CD4-positive, alpha-beta memory T cell (primary cell): ENCODE results near the gene RETREG1. TPM values are rescaled to one million over a fixed set of nuclear protein-coding genes. Genes with fewer than 3 reads are reported as not detected.

ENCODE experiments used
- CTCF ChIA-PET: fragments of 350-600 bp; sonication (Branson Sonifier 250); formaldehyde crosslinking; loops from one replicate; lab custom pipeline; 2021; ENCODE audit warnings: inconsistent platforms; ENCODE audit not compliant: partially characterized antibody; lab: Charles Lee
- POLR2A ChIA-PET: fragments of 350-600 bp; sonication (Branson Sonifier 250); formaldehyde crosslinking; loops from one replicate; lab custom pipeline; 2021; ENCODE audit not compliant: partially characterized antibody; lab: Charles Lee
- DNase-seq, 5 donors: peaks; one replicate each; pipeline versions ENCODE4 v3.0.0 to v3.0.0-alpha.2; 2020 to 2022; ENCODE audit warnings: mixed read lengths in 1 of 5
- H3K27ac ChIP-seq: one replicate; pipeline ENCODE4 v1.7.0; 2013; ENCODE audit warnings: low read depth, low read length
- H3K27me3 ChIP-seq: 2 replicates; pipeline ENCODE4 v1.7.0; 2013; ENCODE audit warnings: mild to moderate bottlenecking, low read length, moderate library complexity; ENCODE audit not compliant: insufficient read depth
- H3K36me3 ChIP-seq: 2 replicates; pipeline ENCODE4 v1.7.0; 2013; ENCODE audit warnings: mild to moderate bottlenecking, low read length, moderate library complexity; ENCODE audit not compliant: insufficient read depth
- H3K4me1 ChIP-seq: 2 replicates; pipeline ENCODE4 v1.7.0; 2013; ENCODE audit warnings: mild to moderate bottlenecking, low read length, moderate library complexity; ENCODE audit not compliant: insufficient read depth
- H3K4me3 ChIP-seq, 2 donors: one replicate each; pipeline ENCODE4 v1.7.0; 2013; ENCODE audit warnings: low read length in 2 of 2, mild to moderate bottlenecking in 1 of 2
- H3K9me3 ChIP-seq, 2 donors: one replicate each; pipeline ENCODE4 v1.7.0; 2013; ENCODE audit warnings: low read length in 2 of 2, control low read depth in 1 of 2; ENCODE audit not compliant: control insufficient read depth in 1 of 2
- H3K27ac Mint-ChIP-seq, 7 donors: one replicate each; pipeline ENCODE4 v1.8.0; 2020 to 2021; ENCODE audit warnings: mixed read lengths in 7 of 7, mild to moderate bottlenecking in 6 of 7, inconsistent platforms in 3 of 7, moderate library complexity in 3 of 7
- H3K27me3 Mint-ChIP-seq, 2 donors: one replicate each; pipeline ENCODE4 v1.8.0; 2020 to 2021; ENCODE audit warnings: mixed read lengths in 2 of 2
- H3K36me3 Mint-ChIP-seq, 2 donors: one replicate each; pipeline ENCODE4 v1.8.0; 2020 to 2021; ENCODE audit warnings: mixed read lengths in 2 of 2, inconsistent platforms in 1 of 2, mild to moderate bottlenecking in 1 of 2
- H3K4me1 Mint-ChIP-seq, 4 donors: one replicate each; pipeline ENCODE4 v1.8.0; 2020 to 2021; ENCODE audit warnings: mixed read lengths in 4 of 4, mild to moderate bottlenecking in 1 of 4
- H3K4me3 Mint-ChIP-seq, 8 donors: one replicate each; pipeline ENCODE4 v1.8.0; 2020 to 2021; ENCODE audit warnings: mixed read lengths in 8 of 8, mild to moderate bottlenecking in 7 of 8, moderate library complexity in 6 of 8, inconsistent platforms in 3 of 8
- H3K9me3 Mint-ChIP-seq, 8 donors: one replicate each; pipeline ENCODE4 v1.8.0; 2020 to 2021; ENCODE audit warnings: mixed read lengths in 8 of 8, mild to moderate bottlenecking in 5 of 8, inconsistent platforms in 3 of 8, moderate library complexity in 1 of 8
- intact Hi-C: fragments of 100-400 bp; cut with micrococcal nuclease; formaldehyde crosslinking; loops from one replicate; pipeline ENCODE4 v1.15.1; 2023
- polyA plus RNA-seq, 2 donors: library from polyadenylated mRNA; unstranded; fragments of 300-500 nt; fragmentation: Illumina TruSeq; gene quantifications; one replicate each; pipeline ENCODE4 v1.2.3, GENCODE V29; 2021
- total RNA-seq, 2 experiments: library from RNA; stranded (reverse); gene quantifications; one replicate each; pipeline ENCODE4 v1.2.3, GENCODE V29; 2021

RETREG1 gene
- total and polyA plus RNA-seq, 4 experiments from 2014 or later = 26.6 to 79.5 (median 49.3) TPM

DNA sequence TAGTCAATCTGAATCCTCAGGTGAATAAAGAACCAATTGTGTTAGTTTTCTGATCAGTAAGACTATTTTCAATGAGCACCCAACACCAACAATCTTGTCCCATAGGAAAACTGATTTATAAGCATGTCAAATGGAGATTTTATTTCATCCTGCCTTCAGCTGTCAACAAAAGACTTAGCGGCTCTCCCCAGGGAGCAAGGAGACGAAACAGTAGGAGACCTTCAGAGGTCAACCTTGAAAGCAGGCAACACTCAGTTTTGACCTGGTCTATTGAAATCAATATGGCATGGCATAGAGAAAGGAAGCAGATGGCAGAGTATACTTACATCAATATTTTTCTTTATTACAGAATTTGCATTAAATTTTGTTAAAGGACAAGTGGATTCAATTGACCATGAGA lies 185.3 kb downstream of the RETREG1 start:
- ChIA-PET CTCF (no interaction called here), POLR2A (no interaction called here)
- Histone ChIP-seq H3K4me3 (no peak overlapping the region), H3K9me3 (no peaks in the 10 kb centered on the region), H3K27me3 (peaks cover 3% of the 10 kb centered on the region), H3K27ac (no peak overlapping the region), H3K4me1 (no peaks in the 10 kb centered on the region), H3K36me3 (no peaks in the 10 kb centered on the region)
- Mint-ChIP-seq H3K4me3 (no peak overlapping the region), H3K9me3 (no peaks in the 10 kb centered on the region), H3K27me3 (peaks cover 0 to 3% of the 10 kb centered on the region in 2 donors), H3K36me3 (no peaks in the 10 kb centered on the region), H3K4me1 (no peaks in the 10 kb centered on the region), H3K27ac (no peak overlapping the region)
- intact Hi-C loops = no loop called here
- DNase-seq = no peak

GRCh38 chr5:16430349-16431089 lies 186.3 kb downstream of the RETREG1 start:
- H3K9me3 Mint-ChIP-seq = no peaks in the 10 kb centered on the region
- H3K27ac ChIP-seq = no peak overlapping the region
- POLR2A ChIA-PET = no interaction called here

GRCh38 chr5:16428359-16428758 lies 188.4 kb downstream of the RETREG1 start:
- no peaks in the 10 kb centered on the region for H3K9me3 Mint-ChIP-seq
- H3K36me3 ChIP-seq = no peaks in the 10 kb centered on the region
- no peaks in the 10 kb centered on the region for H3K4me1 Mint-ChIP-seq
- DNase-seq = no peak
- ChIA-PET CTCF (no interaction called here), POLR2A (no interaction called here)
- no peaks in the 10 kb centered on the region for H3K4me1 ChIP-seq
- no peak overlapping the region for H3K27ac ChIP-seq
- no peak overlapping the region for H3K4me3 Mint-ChIP-seq
- no peaks in the 10 kb centered on the region for H3K36me3 Mint-ChIP-seq
- H3K4me3 ChIP-seq = no peak overlapping the region
- H3K27ac Mint-ChIP-seq = no peak overlapping the region
- intact Hi-C loops = no loop called here
- peaks cover 2 to 4% of the 10 kb centered on the region in 2 donors for H3K27me3 Mint-ChIP-seq
- no peaks in the 10 kb centered on the region for H3K27me3 ChIP-seq
- H3K9me3 ChIP-seq = no peaks in the 10 kb centered on the region

More at GRCh38 chr5:16430349-16431089, 186.3 kb downstream of the RETREG1 start:
- Mint-ChIP-seq H3K4me1 (no peaks in the 10 kb centered on the region), H3K27me3 (peaks cover 0 to 4% of the 10 kb centered on the region in 2 donors), H3K4me3 (peak overlapping the region in 1 of 8 donors; percentile 29), H3K27ac (no peak overlapping the region), H3K36me3 (no peaks in the 10 kb centered on the region)
- no peaks in the 10 kb centered on the region for H3K36me3 ChIP-seq
- intact Hi-C loops = no loop called here
- CTCF ChIA-PET = no interaction called here
- H3K4me3 ChIP-seq = no peak overlapping the region
- no peak for DNase-seq
- peaks cover 3% of the 10 kb centered on the region for H3K27me3 ChIP-seq
- H3K9me3 ChIP-seq = no peaks in the 10 kb centered on the region
- H3K4me1 ChIP-seq = no peaks in the 10 kb centered on the region

- H3K27ac ChIP-seq = no peak overlapping the region
- ChIA-PET POLR2A (no interaction called here), CTCF (no interaction called here)
- H3K9me3 Mint-ChIP-seq = no peaks in the 10 kb centered on the region
- no peaks in the 10 kb centered on the region for H3K36me3 ChIP-seq
- H3K9me3 ChIP-seq = no peaks in the 10 kb centered on the region
- no peak overlapping the region for H3K4me3 Mint-ChIP-seq
- H3K4me3 ChIP-seq = no peak overlapping the region
- H3K4me1 Mint-ChIP-seq = no peaks in the 10 kb centered on the region
- intact Hi-C loops = no loop called here
- H3K4me1 ChIP-seq = no peaks in the 10 kb centered on the region
- H3K36me3 Mint-ChIP-seq = no peaks in the 10 kb centered on the region
- H3K27me3 ChIP-seq = no peaks in the 10 kb centered on the region
- H3K27me3 Mint-ChIP-seq = peaks cover 7 to 10% of the 10 kb centered on the region in 2 donors
- DNase-seq = no peak
- H3K27ac Mint-ChIP-seq = no peak overlapping the region
These were observed 189.2 kb downstream of the RETREG1 start for GRCh38 chr5:16427587-16427986.

Other genes starting within 250 kb of the RETREG1 start
- 10 to 100 TPM; 32.2 to 34.8 TPM for gene ZNF622, start 151.2 kb downstream of the RETREG1 start, total RNA-seq
- 10 to 100 TPM; 56.9 to 71.8 TPM for gene ZNF622, start 151.2 kb downstream of the RETREG1 start, polyA plus RNA-seq